GM19239 (cell line): ENCODE results near the gene ANKRD49.

Experiments used
- DNase-seq: peaks from one replicate; pipeline ENCODE4 v3.0.0; 2011; ENCODE audit warnings: low spot score; ENCODE audit not compliant: insufficient read length
- FAIRE-seq: peaks from 2 replicates; lab custom pipeline; 2011; peaks lifted over from hg19 to GRCh38; lab: Jason Lieb, UNC

The ANKRD49 gene

DNA sequence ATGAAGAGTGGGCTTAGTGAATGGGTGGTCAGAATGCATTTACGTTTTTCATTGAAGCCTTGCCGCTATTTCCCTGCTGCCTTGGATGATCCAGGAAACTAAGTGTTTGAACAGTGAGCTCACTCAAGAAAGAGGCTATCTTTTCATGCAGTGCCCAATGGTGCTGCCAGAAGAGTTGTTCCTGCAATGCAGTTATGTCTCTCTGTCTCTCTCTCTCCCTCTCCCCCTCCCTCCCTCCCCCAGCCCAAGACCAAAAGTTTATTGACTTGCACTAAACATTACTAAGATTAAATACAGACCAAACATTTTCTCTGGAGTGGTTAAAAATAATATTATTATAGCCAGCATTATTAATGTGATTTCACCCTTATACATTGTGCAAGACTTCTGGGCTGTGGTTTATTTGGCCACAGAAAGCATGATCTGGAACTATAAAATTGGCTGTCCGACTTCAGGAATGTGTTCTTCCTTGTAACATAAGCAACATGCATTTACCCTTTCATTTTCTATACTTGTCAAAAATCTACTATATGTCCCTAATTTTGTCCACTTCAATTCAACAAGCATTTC, 43.3 kb downstream of the ANKRD49 start:
- FAIRE-seq (no peak), DNase-seq (no peak)

GRCh38 chr11:94539420-94539819, 45.6 kb downstream of the ANKRD49 start:
- DNase-seq: no peak
- no peak for FAIRE-seq

DNA sequence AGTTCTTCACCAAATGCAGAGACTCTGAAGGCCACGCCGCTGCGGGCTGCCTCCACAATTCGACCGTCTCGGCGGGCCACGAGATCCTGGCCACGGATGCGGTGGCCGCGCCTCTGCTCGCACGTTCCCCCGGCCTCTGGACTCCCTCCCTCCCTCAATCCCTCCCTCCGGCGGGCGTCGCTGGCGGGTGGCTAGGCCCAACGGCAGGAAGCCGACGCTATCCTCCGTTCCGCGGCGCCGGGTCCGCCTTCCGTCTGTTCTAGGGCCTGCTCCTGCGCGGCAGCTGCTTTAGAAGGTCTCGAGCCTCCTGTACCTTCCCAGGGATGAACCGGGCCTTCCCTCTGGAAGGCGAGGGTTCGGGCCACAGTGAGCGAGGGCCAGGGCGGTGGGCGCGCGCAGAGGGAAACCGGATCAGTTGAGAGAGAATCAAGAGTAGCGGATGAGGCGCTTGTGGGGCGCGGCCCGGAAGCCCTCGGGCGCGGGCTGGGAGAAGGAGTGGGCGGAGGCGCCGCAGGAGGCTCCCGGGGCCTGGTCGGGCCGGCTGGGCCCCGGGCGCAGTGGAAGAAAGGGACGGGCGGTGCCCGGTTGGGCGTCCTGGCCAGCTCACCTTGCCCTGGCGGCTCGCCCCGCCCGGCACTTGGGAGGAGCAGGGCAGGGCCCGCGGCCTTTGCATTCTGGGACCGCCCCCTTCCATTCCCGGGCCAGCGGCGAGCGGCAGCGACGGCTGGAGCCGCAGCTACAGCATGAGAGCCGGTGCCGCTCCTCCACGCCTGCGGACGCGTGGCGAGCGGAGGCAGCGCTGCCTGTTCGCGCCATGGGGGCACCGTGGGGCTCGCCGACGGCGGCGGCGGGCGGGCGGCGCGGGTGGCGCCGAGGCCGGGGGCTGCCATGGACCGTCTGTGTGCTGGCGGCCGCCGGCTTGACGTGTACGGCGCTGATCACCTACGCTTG, 50.2 kb downstream of the ANKRD49 start, which contains the start of gene FUT4:
FUT4 (plus strand) TSS at position 227 of the 951 bp plus-strand sequence; CDS start at position 440, 213 bp downstream.
- DNase-seq (peak; percentile 83), FAIRE-seq (peak; percentile 91)

GRCh38 chr11:94544646-94545263, 51.0 kb downstream of the ANKRD49 start:
- FAIRE-seq: no peak
- no peak for DNase-seq

DNA sequence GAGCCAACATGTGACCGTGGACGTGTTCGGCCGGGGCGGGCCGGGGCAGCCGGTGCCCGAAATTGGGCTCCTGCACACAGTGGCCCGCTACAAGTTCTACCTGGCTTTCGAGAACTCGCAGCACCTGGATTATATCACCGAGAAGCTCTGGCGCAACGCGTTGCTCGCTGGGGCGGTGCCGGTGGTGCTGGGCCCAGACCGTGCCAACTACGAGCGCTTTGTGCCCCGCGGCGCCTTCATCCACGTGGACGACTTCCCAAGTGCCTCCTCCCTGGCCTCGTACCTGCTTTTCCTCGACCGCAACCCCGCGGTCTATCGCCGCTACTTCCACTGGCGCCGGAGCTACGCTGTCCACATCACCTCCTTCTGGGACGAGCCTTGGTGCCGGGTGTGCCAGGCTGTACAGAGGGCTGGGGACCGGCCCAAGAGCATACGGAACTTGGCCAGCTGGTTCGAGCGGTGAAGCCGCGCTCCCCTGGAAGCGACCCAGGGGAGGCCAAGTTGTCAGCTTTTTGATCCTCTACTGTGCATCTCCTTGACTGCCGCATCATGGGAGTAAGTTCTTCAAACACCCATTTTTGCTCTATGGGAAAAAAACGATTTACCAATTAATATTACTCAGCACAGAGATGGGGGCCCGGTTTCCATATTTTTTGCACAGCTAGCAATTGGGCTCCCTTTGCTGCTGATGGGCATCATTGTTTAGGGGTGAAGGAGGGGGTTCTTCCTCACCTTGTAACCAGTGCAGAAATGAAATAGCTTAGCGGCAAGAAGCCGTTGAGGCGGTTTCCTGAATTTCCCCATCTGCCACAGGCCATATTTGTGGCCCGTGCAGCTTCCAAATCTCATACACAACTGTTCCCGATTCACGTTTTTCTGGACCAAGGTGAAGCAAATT, 51.7 kb downstream of the ANKRD49 start:
- no peak for FAIRE-seq
- DNase-seq: no peak

GRCh38 chr11:94546162-94546470, 52.3 kb downstream of the ANKRD49 start:
- FAIRE-seq (no peak), DNase-seq (no peak)

DNA sequence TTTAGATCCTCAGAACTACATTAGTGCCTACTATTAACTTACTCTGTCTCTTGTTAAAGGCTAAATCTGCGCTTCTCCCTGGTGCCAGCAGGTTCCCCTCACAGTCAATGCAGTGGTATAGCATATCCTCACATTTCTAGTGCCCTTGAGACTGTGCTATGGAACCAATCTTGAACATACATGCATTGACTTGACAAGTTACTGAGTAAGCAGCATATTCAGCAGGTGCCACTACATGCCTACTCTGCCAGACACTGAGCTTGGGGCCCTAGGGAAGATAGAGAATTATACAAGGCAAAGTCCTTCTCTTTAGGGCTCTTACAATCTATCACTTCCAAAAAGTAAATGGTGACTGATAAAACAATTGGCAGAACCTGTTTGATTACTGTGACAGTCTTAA, 53.1 kb downstream of the ANKRD49 start:
- DNase-seq (no peak), FAIRE-seq (peak; percentile 60)

GRCh38 chr11:94549146-94549545, 55.4 kb downstream of the ANKRD49 start:
- FAIRE-seq: no peak

More at GRCh38 chr11:94549146-94549545, 55.4 kb downstream of the ANKRD49 start:
- DNase-seq: no peak
